Measurements from ENCODE around the gene RAET1L. TPM values are rescaled to one million over a fixed set of nuclear protein-coding genes. Genes with fewer than 3 reads are reported as not detected.

RAET1L gene
- total RNA-seq, 1 experiment from 2014 or later: 1.3 TPM

- peaks cover 25% of the 10 kb centered on the region for H3K4me1 Mint-ChIP-seq (ENCODE audit: low read depth, unreplicated experiment)
- BruUV-seq (replicated peaks): no TSS peak
- intact Hi-C loops (cut with micrococcal nuclease; ENCODE audit: unreplicated experiment): loop anchor here (2.0 kb wide), 1 partner anchor 322 kb away; no protein-coding TSS in a partner anchor
Observed at GRCh38 chr6:150070236-150070818, 45.0 kb upstream of the RAET1L start.

DNA sequence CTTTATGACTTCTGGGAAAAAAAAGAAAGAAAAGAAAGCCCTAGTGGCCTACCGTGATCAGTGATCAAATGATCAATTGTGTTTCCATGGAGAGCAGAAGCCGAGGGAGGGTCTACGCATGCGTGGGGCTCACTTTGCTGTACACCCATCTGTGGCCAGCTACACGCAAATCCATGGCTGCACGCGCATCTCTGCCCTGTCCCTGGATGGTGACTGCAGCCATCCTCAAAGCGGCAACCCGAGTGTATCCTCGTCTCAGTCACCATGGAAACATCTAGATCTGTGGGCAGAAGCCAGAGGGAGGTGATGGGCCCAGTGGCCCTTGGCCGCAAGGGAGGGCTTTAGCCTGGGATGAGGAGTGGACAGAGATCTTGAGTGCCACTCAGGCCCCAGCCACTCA is 44.4 kb upstream of the RAET1L start:
- CTCF ChIA-PET: no interaction called here
- intact Hi-C loops (cut with micrococcal nuclease; ENCODE audit: unreplicated experiment): loop anchor here (2.0 kb wide), 1 partner anchor 323 kb away; no protein-coding TSS in a partner anchor
- TF ChIP-seq, protein P1, sequence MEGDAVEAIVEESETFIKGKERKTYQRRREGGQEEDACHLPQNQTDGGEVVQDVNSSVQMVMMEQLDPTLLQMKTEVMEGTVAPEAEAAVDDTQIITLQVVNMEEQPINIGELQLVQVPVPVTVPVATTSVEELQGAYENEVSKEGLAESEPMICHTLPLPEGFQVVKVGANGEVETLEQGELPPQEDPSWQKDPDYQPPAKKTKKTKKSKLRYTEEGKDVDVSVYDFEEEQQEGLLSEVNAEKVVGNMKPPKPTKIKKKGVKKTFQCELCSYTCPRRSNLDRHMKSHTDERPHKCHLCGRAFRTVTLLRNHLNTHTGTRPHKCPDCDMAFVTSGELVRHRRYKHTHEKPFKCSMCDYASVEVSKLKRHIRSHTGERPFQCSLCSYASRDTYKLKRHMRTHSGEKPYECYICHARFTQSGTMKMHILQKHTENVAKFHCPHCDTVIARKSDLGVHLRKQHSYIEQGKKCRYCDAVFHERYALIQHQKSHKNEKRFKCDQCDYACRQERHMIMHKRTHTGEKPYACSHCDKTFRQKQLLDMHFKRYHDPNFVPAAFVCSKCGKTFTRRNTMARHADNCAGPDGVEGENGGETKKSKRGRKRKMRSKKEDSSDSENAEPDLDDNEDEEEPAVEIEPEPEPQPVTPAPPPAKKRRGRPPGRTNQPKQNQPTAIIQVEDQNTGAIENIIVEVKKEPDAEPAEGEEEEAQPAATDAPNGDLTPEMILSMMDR (IDR thresholded peaks at IDR 0.05; ENCODE audit: unreplicated experiment): no peak
- no TSS peak for BruUV-seq (replicated peaks)
- Mint-ChIP-seq H3K4me1 (ENCODE audit: low read depth, unreplicated experiment) (peaks cover 25% of the 10 kb centered on the region), H3K27me3 (ENCODE audit: unreplicated experiment) (no peaks in the 10 kb centered on the region), H3K4me3 (ENCODE audit: low read depth, unreplicated experiment) (peak overlapping the region; percentile 76), H3K27ac (ENCODE audit: unreplicated experiment) (no peak overlapping the region), H3K36me3 (ENCODE audit: insufficient read depth, unreplicated experiment) (peaks cover 16% of the 10 kb centered on the region), H3K9me3 (ENCODE audit: low read depth, unreplicated experiment) (no peaks in the 10 kb centered on the region)
- DNase-seq: no peak

More at GRCh38 chr6:150070236-150070818, 45.0 kb upstream of the RAET1L start:
- H3K4me3 Mint-ChIP-seq (ENCODE audit: low read depth, unreplicated experiment): no peak overlapping the region
- H3K36me3 Mint-ChIP-seq (ENCODE audit: insufficient read depth, unreplicated experiment): peaks cover 16% of the 10 kb centered on the region
- TF ChIP-seq, protein P1 (IDR thresholded peaks at IDR 0.05; ENCODE audit: unreplicated experiment): no peak
- no peaks in the 10 kb centered on the region for H3K27me3 Mint-ChIP-seq (ENCODE audit: unreplicated experiment)
- no peak overlapping the region for H3K27ac Mint-ChIP-seq (ENCODE audit: unreplicated experiment)
- no peaks in the 10 kb centered on the region for H3K9me3 Mint-ChIP-seq (ENCODE audit: low read depth, unreplicated experiment)
- DNase-seq: peak; percentile 33
- CTCF ChIA-PET: interaction anchor here (0.9 to 1.0 kb wide), 2 partner anchors 53 to 339 kb away, joined by 3 to 7 read pairs; no protein-coding TSS in a partner anchor

GRCh38 chr6:150068720-150069648 is 43.7 kb upstream of the RAET1L start, which contains the start of gene ULBP3:
TSS of gene ULBP3 (minus strand) at chr6:150069121. CDS start at chr6:150069066, 55 bp downstream.
- Mint-ChIP-seq H3K9me3 (ENCODE audit: low read depth, unreplicated experiment) (no peaks in the 10 kb centered on the region), H3K4me1 (ENCODE audit: low read depth, unreplicated experiment) (peaks cover 20% of the 10 kb centered on the region), H3K36me3 (ENCODE audit: insufficient read depth, unreplicated experiment) (peaks cover 16% of the 10 kb centered on the region), H3K4me3 (ENCODE audit: low read depth, unreplicated experiment) (peak within 1 kb of the TSS; percentile 76), H3K27me3 (ENCODE audit: unreplicated experiment) (no peaks in the 10 kb centered on the region), H3K27ac (ENCODE audit: unreplicated experiment) (peak within 1 kb of the TSS; percentile 47)
- CTCF ChIA-PET: no interaction called here
- no TSS peak for BruUV-seq (replicated peaks)
- intact Hi-C loops (cut with micrococcal nuclease; ENCODE audit: unreplicated experiment): no loop called here
- TF ChIP-seq, protein P1 (IDR thresholded peaks at IDR 0.05; ENCODE audit: unreplicated experiment): no peak
- peak; percentile 87 for DNase-seq

- H3K9me3 Mint-ChIP-seq (ENCODE audit: low read depth, unreplicated experiment): no peaks in the 10 kb centered on the region
- peaks cover 16% of the 10 kb centered on the region for H3K4me1 Mint-ChIP-seq (ENCODE audit: low read depth, unreplicated experiment)
- CTCF ChIA-PET: no interaction called here
- TF ChIP-seq, protein P1 (IDR thresholded peaks at IDR 0.05; ENCODE audit: unreplicated experiment): no peak
- no peak for DNase-seq
- H3K4me3 Mint-ChIP-seq (ENCODE audit: low read depth, unreplicated experiment): peak overlapping the region; percentile 76
- intact Hi-C loops (cut with micrococcal nuclease; ENCODE audit: unreplicated experiment): no loop called here
- H3K27ac Mint-ChIP-seq (ENCODE audit: unreplicated experiment): peak overlapping the region; percentile 47
- no TSS peak for BruUV-seq (replicated peaks)
- no peaks in the 10 kb centered on the region for H3K27me3 Mint-ChIP-seq (ENCODE audit: unreplicated experiment)
- H3K36me3 Mint-ChIP-seq (ENCODE audit: insufficient read depth, unreplicated experiment): peaks cover 16% of the 10 kb centered on the region
Observed at GRCh38 chr6:150068151-150068550, 42.8 kb upstream of the RAET1L start.

Measured in Calu3 (cell line).